Stimulated activated CD4-positive, alpha-beta T cell treated with anti-CD3 and anti-CD28 coated beads, Interleukin-12 subunit alpha, Interleukin-12 subunit beta, amount 100 ng/mL, for 24 hours (primary cell): ENCODE results near the gene KIF14.
A peak's percentile ranks its signal among the peaks of the same experiment; 100 is the strongest.

Experiments
- DNase-seq, 2 experiments: peaks; one replicate each; pipeline ENCODE4 v3.0.0-alpha.2; 2020; ENCODE audit warnings: low read depth in 2 of 2

Gene KIF14

GRCh38 chr1:200620273-200621131 lies at the start of gene KIF14:
TSS of gene KIF14 (minus strand) at chr1:200620751. CDS start at chr1:200618723, 2,028 bp downstream.
- DNase-seq, result peak; percentile 72 to 92

- DNase-seq, result peak; percentile 85 to 92
Measured at GRCh38 chr1:200669314-200670241, 49.0 kb upstream of the KIF14 start, which contains the start of gene DDX59. TSS of gene DDX59 (minus strand) at chr1:200669907. CDS start at chr1:200666740, 3,167 bp downstream.

GRCh38 chr1:200668514-200669313 lies 48.2 kb upstream of the KIF14 start:
- no peak for DNase-seq

GRCh38 chr1:200666309-200666708 lies 45.8 kb upstream of the KIF14 start:
- DNase-seq, result no peak

GRCh38 chr1:200665861-200666260 lies 45.3 kb upstream of the KIF14 start:
- no peak for DNase-seq

- DNase-seq, result no peak
Measured at GRCh38 chr1:200660719-200661118, 40.2 kb upstream of the KIF14 start.

GRCh38 chr1:200659269-200659668 lies 38.7 kb upstream of the KIF14 start:
- no peak for DNase-seq

GRCh38 chr1:200658037-200658818 lies 37.7 kb upstream of the KIF14 start:
- DNase-seq, result no peak

GRCh38 chr1:200654660-200655059 lies 34.1 kb upstream of the KIF14 start:
- DNase-seq, result no peak

- DNase-seq, result no peak
Measured at GRCh38 chr1:200653022-200653462, 32.5 kb upstream of the KIF14 start.

GRCh38 chr1:200652378-200652777 lies 31.8 kb upstream of the KIF14 start:
- no peak for DNase-seq

- no peak for DNase-seq
Measured at GRCh38 chr1:200646515-200646914, 26.0 kb upstream of the KIF14 start.

- DNase-seq, result no peak
Measured at GRCh38 chr1:200644021-200644420, 23.5 kb upstream of the KIF14 start.

GRCh38 chr1:200642481-200642880 lies 21.9 kb upstream of the KIF14 start:
- no peak for DNase-seq

- no peak for DNase-seq
Measured at GRCh38 chr1:200640963-200641401, 20.4 kb upstream of the KIF14 start.

- DNase-seq, result no peak
Measured at GRCh38 chr1:200640373-200640962, 19.9 kb upstream of the KIF14 start.

- DNase-seq, result no peak
Measured at GRCh38 chr1:200638073-200638472, 17.5 kb upstream of the KIF14 start.

GRCh38 chr1:200636681-200637080 lies 16.1 kb upstream of the KIF14 start:
- no peak for DNase-seq

GRCh38 chr1:200634261-200635122 lies 13.9 kb upstream of the KIF14 start:
- DNase-seq, result no peak
